ENCODE measurements around the gene ACAP3.
A peak's percentile ranks its signal among the peaks of the same experiment; 100 is the strongest.

Gene ACAP3

DNA sequence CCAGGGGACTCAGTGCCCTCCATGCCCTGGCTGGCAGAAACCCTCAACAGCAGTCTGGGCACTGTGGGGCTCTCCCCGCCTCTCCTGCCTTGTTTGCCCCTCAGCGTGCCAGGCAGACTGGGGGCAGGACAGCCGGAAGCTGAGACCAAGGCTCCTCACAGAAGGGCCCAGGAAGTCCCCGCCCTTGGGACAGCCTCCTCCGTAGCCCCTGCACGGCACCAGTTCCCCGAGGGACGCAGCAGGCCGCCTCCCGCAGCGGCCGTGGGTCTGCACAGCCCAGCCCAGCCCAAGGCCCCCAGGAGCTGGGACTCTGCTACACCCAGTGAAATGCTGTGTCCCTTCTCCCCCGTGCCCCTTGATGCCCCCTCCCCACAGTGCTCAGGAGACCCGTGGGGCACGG, 20.5 kb upstream of the ACAP3 start:
- DNase-seq (ENCODE audit: low read depth): no peak

DNA sequence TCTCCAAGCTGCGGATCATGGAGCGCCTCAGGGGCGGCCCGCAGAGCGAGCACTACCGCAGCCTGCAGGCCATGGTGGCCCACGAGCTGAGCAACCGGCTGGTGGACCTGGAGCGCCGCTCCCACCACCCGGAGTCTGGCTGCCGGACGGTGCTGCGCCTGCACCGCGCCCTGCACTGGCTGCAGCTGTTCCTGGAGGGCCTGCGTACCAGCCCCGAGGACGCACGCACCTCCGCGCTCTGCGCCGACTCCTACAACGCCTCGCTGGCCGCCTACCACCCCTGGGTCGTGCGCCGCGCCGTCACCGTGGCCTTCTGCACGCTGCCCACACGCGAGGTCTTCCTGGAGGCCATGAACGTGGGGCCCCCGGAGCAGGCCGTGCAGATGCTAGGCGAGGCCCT, 19.6 kb upstream of the ACAP3 start:
- H3K4me3 ChIP-seq (ENCODE audit: low read depth, low read length): no peak overlapping the region
- TF ChIP-seq MYC (IDR thresholded peaks at IDR 0.05; ENCODE audit: low read depth, low read length) (no peak), POLR2A (IDR thresholded peaks at IDR 0.05; ENCODE audit: extremely low read depth, insufficient read length) (no peak)
- TF ChIP-seq, protein P1, sequence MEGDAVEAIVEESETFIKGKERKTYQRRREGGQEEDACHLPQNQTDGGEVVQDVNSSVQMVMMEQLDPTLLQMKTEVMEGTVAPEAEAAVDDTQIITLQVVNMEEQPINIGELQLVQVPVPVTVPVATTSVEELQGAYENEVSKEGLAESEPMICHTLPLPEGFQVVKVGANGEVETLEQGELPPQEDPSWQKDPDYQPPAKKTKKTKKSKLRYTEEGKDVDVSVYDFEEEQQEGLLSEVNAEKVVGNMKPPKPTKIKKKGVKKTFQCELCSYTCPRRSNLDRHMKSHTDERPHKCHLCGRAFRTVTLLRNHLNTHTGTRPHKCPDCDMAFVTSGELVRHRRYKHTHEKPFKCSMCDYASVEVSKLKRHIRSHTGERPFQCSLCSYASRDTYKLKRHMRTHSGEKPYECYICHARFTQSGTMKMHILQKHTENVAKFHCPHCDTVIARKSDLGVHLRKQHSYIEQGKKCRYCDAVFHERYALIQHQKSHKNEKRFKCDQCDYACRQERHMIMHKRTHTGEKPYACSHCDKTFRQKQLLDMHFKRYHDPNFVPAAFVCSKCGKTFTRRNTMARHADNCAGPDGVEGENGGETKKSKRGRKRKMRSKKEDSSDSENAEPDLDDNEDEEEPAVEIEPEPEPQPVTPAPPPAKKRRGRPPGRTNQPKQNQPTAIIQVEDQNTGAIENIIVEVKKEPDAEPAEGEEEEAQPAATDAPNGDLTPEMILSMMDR (IDR thresholded peaks at IDR 0.05; ENCODE audit: low read depth, low read length): no peak
- TF ChIP-seq, protein P2, sequence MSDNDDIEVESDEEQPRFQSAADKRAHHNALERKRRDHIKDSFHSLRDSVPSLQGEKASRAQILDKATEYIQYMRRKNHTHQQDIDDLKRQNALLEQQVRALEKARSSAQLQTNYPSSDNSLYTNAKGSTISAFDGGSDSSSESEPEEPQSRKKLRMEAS (IDR thresholded peaks at IDR 0.05; ENCODE audit: low read depth, low read length): no peak
- DNase-seq (ENCODE audit: low read depth): no peak

More for the DNA sequence above, 20.5 kb upstream of the ACAP3 start:
- TF ChIP-seq POLR2A (IDR thresholded peaks at IDR 0.05; ENCODE audit: extremely low read depth, insufficient read length): no peak
- TF ChIP-seq MYC (IDR thresholded peaks at IDR 0.05; ENCODE audit: low read depth, low read length): no peak
- TF ChIP-seq, protein P1 (IDR thresholded peaks at IDR 0.05; ENCODE audit: low read depth, low read length): no peak
- TF ChIP-seq, protein P2 (IDR thresholded peaks at IDR 0.05; ENCODE audit: low read depth, low read length): no peak
- H3K4me3 ChIP-seq (ENCODE audit: low read depth, low read length): no peak overlapping the region

DNA sequence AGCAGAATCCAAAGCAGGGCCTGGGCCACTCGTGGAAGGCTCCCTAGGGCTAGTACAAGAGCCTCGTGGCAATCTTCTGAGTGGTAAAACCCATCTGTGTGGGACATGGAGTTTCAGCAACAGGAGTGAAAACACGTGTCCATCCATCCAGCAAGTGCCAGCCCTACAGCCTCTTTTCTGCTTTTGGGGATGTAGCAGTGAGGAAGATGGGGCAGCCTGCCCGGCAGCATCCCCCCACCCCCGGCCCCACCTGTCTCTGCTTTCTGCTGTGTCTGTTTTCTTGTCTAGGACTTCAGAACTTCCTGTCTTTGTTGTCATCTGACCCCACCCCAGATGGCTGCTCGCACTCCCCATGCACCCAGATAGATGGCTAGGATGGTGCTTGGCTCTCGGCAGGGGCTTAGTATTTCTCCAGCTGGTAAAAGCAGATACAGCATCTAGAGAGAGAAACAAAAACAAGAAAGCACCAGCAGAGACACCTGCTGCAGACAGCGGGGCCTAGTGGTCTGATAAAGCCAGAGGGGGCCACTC, 18.4 kb upstream of the ACAP3 start:
- DNase-seq (ENCODE audit: low read depth): no peak
- H3K4me3 ChIP-seq (ENCODE audit: low read depth, low read length): no peak overlapping the region
- TF ChIP-seq MYC (IDR thresholded peaks at IDR 0.05; ENCODE audit: low read depth, low read length): no peak
- TF ChIP-seq, protein P2 (IDR thresholded peaks at IDR 0.05; ENCODE audit: low read depth, low read length): no peak
- TF ChIP-seq POLR2A (IDR thresholded peaks at IDR 0.05; ENCODE audit: extremely low read depth, insufficient read length): no peak
- TF ChIP-seq, protein P1 (IDR thresholded peaks at IDR 0.05; ENCODE audit: low read depth, low read length): no peak

DNA sequence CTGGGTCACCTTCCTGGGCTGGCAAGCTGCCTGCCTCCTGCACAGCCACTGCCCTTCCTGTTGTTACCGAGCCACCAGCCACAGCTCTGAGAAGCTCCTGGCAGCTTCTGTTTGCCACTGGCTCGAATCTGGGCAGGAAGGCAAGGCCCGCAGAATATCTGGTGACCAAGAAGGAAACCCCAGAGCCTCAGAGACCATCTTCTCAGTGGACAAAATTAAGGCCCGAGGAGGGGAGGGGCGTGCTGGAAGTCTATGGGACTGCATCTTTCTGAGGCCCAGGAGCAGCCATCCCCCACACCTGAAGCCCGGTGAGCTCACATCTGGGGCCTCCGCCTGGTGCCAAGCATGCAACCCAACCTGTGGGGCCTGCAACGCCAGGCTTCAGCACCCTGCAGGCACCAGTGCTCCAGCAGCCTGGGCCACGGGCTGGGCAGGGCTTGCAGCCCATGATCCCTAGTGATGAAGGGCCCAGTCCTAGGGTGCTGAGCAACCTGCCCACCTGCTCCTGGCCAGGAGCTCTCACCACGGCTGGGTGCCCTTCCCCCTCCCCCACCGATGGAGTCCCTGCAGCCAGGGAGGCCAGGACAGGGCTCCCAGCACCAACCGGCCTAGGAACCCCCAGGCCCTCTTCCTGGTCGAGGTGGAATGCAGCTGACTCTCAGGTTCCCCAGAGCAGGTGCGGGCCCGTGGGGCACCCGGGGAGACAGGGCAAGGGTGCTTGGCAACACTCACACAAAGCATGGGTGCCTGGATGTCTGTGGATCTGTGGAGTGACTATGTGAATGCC, 17.8 kb upstream of the ACAP3 start:
- DNase-seq (ENCODE audit: low read depth): no peak
- H3K4me3 ChIP-seq (ENCODE audit: low read depth, low read length): peak overlapping the region; percentile 71
- TF ChIP-seq MYC (IDR thresholded peaks at IDR 0.05; ENCODE audit: low read depth, low read length): no peak
- TF ChIP-seq POLR2A (IDR thresholded peaks at IDR 0.05; ENCODE audit: extremely low read depth, insufficient read length): no peak
- TF ChIP-seq, protein P1 (IDR thresholded peaks at IDR 0.05; ENCODE audit: low read depth, low read length): no peak
- TF ChIP-seq, protein P2 (IDR thresholded peaks at IDR 0.05; ENCODE audit: low read depth, low read length): no peak

DNA sequence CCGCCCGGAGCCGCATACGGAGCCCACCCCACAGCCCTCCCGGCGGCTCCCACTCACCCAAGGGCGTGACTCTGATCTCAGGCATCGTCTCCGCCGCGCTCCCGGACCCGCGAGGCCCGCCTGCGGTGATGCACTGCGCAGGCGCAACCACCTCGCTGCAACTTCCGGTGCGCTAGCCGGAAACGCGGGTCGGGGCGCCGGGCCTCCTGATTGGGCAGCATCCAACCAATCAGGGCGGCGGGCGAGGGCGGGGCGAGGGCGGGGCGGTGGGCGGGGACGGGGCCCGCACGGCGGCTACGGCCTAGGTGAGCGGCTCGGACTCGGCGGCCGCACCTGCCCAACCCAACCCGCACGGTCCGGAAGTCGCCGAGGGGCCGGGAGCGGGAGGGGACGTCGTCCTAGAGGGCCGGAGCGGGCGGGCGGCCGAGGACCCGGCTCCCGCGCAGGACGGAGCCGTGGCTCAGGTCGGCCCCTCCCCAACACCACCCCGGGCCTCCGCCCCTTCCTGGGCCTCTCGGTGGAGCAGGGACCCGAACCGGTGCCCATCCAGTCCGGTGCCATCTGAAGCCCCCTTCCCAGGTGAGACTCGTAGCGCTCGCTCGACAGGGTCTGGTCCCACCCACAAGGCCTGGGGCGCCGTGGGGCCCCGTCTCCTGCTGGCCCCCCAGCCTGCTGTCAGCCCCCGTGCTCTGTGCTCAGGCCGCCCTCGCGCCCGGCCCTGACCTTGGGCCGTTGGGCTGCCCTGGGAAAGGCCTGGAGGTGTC, 17.0 kb upstream of the ACAP3 start, which contains the start of the genes CPTP and INTS11:
TSS of gene CPTP (plus strand) at position 279 of the 764 bp plus-strand sequence. CDS start 2,109 bp downstream, outside the sequence.
TSS of gene INTS11 (minus strand) at position 137 of the 764 bp plus-strand sequence. CDS start at position 85, 52 bp downstream.
- peak; percentile 91 for DNase-seq (ENCODE audit: low read depth)
- H3K4me3 ChIP-seq (ENCODE audit: low read depth, low read length): peak within 1 kb of the TSS; percentile 71
- TF ChIP-seq POLR2A (IDR thresholded peaks at IDR 0.05; ENCODE audit: extremely low read depth, insufficient read length): peak; percentile 79
- TF ChIP-seq, protein P2 (IDR thresholded peaks at IDR 0.05; ENCODE audit: low read depth, low read length): peak; percentile 49
- TF ChIP-seq, protein P1 (IDR thresholded peaks at IDR 0.05; ENCODE audit: low read depth, low read length): no peak
